GM19025 (cell line): Measurements from ENCODE around the gene GLTP.
A peak's percentile ranks its signal among the peaks of the same experiment; 100 is the strongest.
"Not testable (repeated sequence)": the region's sequence is repeated elsewhere in the genome, so short reads cannot be mapped to it uniquely, and the experiment has no call there.

Experiments used
- ATAC-seq: cut with Tn5 transposase; IDR thresholded peaks from one replicate; pipeline ENCODE4 v1.9.1; 2021; ENCODE audit warnings: mild to moderate bottlenecking, low read depth, moderate library complexity; ENCODE audit not compliant: unreplicated experiment

GLTP gene

GRCh38 chr12:109905301-109905700 lies 25.0 kb upstream of the GLTP start:
- no peak for ATAC-seq

- no peak for ATAC-seq
Observed at GRCh38 chr12:109902891-109903418, 22.6 kb upstream of the GLTP start.

GRCh38 chr12:109900752-109901580 lies 20.6 kb upstream of the GLTP start:
- no peak for ATAC-seq

- ATAC-seq: peak; percentile 73
Observed at GRCh38 chr12:109899783-109900751, 19.7 kb upstream of the GLTP start, which contains the start of gene TCHP. TCHP (plus strand) TSS chr12:109900274; CDS start chr12:109903027, 2,753 bp downstream.

GRCh38 chr12:109899345-109899744 lies 19.0 kb upstream of the GLTP start:
- ATAC-seq: not testable (repeated sequence)

GRCh38 chr12:109897029-109897428 lies 16.7 kb upstream of the GLTP start:
- ATAC-seq: no peak

GRCh38 chr12:109896188-109896587 lies 15.8 kb upstream of the GLTP start:
- no peak for ATAC-seq

- ATAC-seq: no peak
Observed at GRCh38 chr12:109894939-109895338, 14.6 kb upstream of the GLTP start.

- ATAC-seq: no peak
Observed at GRCh38 chr12:109893261-109893995, 13.1 kb upstream of the GLTP start.

- no peak for ATAC-seq
Observed at GRCh38 chr12:109892748-109893147, 12.4 kb upstream of the GLTP start.

GRCh38 chr12:109892165-109892715 lies 11.9 kb upstream of the GLTP start:
- ATAC-seq: no peak

GRCh38 chr12:109891731-109892130 lies 11.4 kb upstream of the GLTP start:
- not testable (repeated sequence) for ATAC-seq

- ATAC-seq: no peak
Observed at GRCh38 chr12:109890620-109891170, 10.4 kb upstream of the GLTP start.

- no peak for ATAC-seq
Observed at GRCh38 chr12:109888179-109889020, 8.1 kb upstream of the GLTP start.

GRCh38 chr12:109885616-109886015 lies 5.3 kb upstream of the GLTP start:
- ATAC-seq: no peak

GRCh38 chr12:109883461-109883860 lies 3.1 kb upstream of the GLTP start:
- no peak for ATAC-seq

GRCh38 chr12:109881752-109882151 lies 1.4 kb upstream of the GLTP start:
- no peak for ATAC-seq

GRCh38 chr12:109880938-109881337 lies 597 bp upstream of the GLTP start:
- no peak for ATAC-seq
